ENCODE results near the gene TNFRSF19.

Gene TNFRSF19

GRCh38 chr13:23570921-23571315, 706 bp downstream of the TNFRSF19 start:
- TF ChIP-seq TOX (CRISPR knock-in tag; IDR thresholded peaks at IDR 0.05; ENCODE audit: borderline replicate concordance) (no peak), OSR1 (CRISPR knock-in tag; IDR thresholded peaks at IDR 0.05) (no peak), CSRNP3 (CRISPR knock-in tag; IDR thresholded peaks at IDR 0.05) (no peak), ARNTL (CRISPR knock-in tag; IDR thresholded peaks at IDR 0.05; ENCODE audit: borderline replicate concordance, low read depth) (no peak), SNAI2 (CRISPR knock-in tag; IDR thresholded peaks at IDR 0.05) (no peak)
- ATAC-seq: peak; percentile 79

- TF ChIP-seq ZNF70 (CRISPR knock-in tag; IDR thresholded peaks at IDR 0.05) (no peak), CSDC2 (CRISPR knock-in tag; IDR thresholded peaks at IDR 0.05) (no peak), TOX (CRISPR knock-in tag; IDR thresholded peaks at IDR 0.05; ENCODE audit: borderline replicate concordance) (no peak), ZFP3 (CRISPR knock-in tag; IDR thresholded peaks at IDR 0.05) (no peak), PATZ1 (CRISPR knock-in tag; IDR thresholded peaks at IDR 0.05; ENCODE audit: borderline replicate concordance) (no peak), ISL1 (CRISPR knock-in tag; IDR thresholded peaks at IDR 0.05) (no peak), POU6F1 (CRISPR knock-in tag; IDR thresholded peaks at IDR 0.05; ENCODE audit: borderline replicate concordance, low read depth) (no peak), BACH2 (CRISPR knock-in tag; IDR thresholded peaks at IDR 0.05; ENCODE audit: borderline replicate concordance) (no peak), ZNF8 (CRISPR knock-in tag; IDR thresholded peaks at IDR 0.05) (no peak), SNAI2 (CRISPR knock-in tag; IDR thresholded peaks at IDR 0.05) (no peak), OSR1 (CRISPR knock-in tag; IDR thresholded peaks at IDR 0.05) (no peak), CSRNP3 (CRISPR knock-in tag; IDR thresholded peaks at IDR 0.05) (no peak), CREB5 (CRISPR knock-in tag; IDR thresholded peaks at IDR 0.05; ENCODE audit: low read depth) (no peak), PPARA (CRISPR knock-in tag; IDR thresholded peaks at IDR 0.05; ENCODE audit: borderline replicate concordance) (no peak), ESRRG (CRISPR knock-in tag; IDR thresholded peaks at IDR 0.05) (no peak)
- no peak for ATAC-seq
Observed at GRCh38 chr13:23571431-23571830, 1.2 kb downstream of the TNFRSF19 start.

GRCh38 chr13:23572836-23573235, 2.6 kb downstream of the TNFRSF19 start:
- ATAC-seq: no peak

More at GRCh38 chr13:23572836-23573235, 2.6 kb downstream of the TNFRSF19 start:
- no peak for TF ChIP-seq TSHZ2 (CRISPR knock-in tag; IDR thresholded peaks at IDR 0.05)
- no peak for TF ChIP-seq PPARA (CRISPR knock-in tag; IDR thresholded peaks at IDR 0.05; ENCODE audit: borderline replicate concordance)
- no peak for TF ChIP-seq ZNF70 (CRISPR knock-in tag; IDR thresholded peaks at IDR 0.05)
- no peak for TF ChIP-seq ZNF8 (CRISPR knock-in tag; IDR thresholded peaks at IDR 0.05)
- no peak for TF ChIP-seq POU6F1 (CRISPR knock-in tag; IDR thresholded peaks at IDR 0.05; ENCODE audit: borderline replicate concordance, low read depth)
- TF ChIP-seq ISL1 (CRISPR knock-in tag; IDR thresholded peaks at IDR 0.05): no peak
- TF ChIP-seq CSRNP3 (CRISPR knock-in tag; IDR thresholded peaks at IDR 0.05): no peak
- no peak for TF ChIP-seq ZFP3 (CRISPR knock-in tag; IDR thresholded peaks at IDR 0.05)
- TF ChIP-seq ESRRG (CRISPR knock-in tag; IDR thresholded peaks at IDR 0.05): no peak
